HL-60 (cell line): ENCODE results near the gene MGAT4A.

Experiments used
- CTCF ChIP-seq: IDR thresholded peaks from one replicate; pipeline ENCODE4 v1.5.1; 2011; ENCODE audit warnings: low read length, control low read depth, inconsistent platforms; ENCODE audit not compliant: insufficient read depth
- POLR2AphosphoS5 ChIP-seq: IDR thresholded peaks from 2 replicates; pipeline ENCODE4 v1.6.1; 2012; ENCODE audit warnings: low read depth
- REST ChIP-seq: IDR thresholded peaks from 2 replicates; pipeline ENCODE4 v1.6.1; 2012; ENCODE audit warnings: low read depth; ENCODE audit not compliant: insufficient replicate concordance
- SPI1 ChIP-seq: IDR thresholded peaks from 2 replicates; pipeline ENCODE4 v1.6.1; 2012; ENCODE audit warnings: low read depth, mild to moderate bottlenecking, borderline replicate concordance

- no peak for TF ChIP-seq POLR2AphosphoS5
- TF ChIP-seq CTCF = no peak
- no peak for TF ChIP-seq REST
- no peak for TF ChIP-seq SPI1
Observed at GRCh38 chr2:98703738-98704137, 27.2 kb downstream of the MGAT4A start.
